Neural progenitor cell (in vitro differentiated cells): ENCODE data around the gene DCC. TPM values are rescaled to one million over a fixed set of nuclear protein-coding genes. Genes with fewer than 3 reads are reported as not detected.

Source experiments
- DNase-seq: peaks from one replicate; pipeline ENCODE4 v3.0.0-alpha.2; 2016; ENCODE audit warnings: low spot score
- H2AFZ ChIP-seq: fragments of 200-600 bp; sonication (generic); replicated peaks from 2 replicates; pipeline ENCODE4 v1.6.1; 2016; ENCODE audit warnings: antibody characterized with exemption
- H3F3A ChIP-seq: fragments of 200-600 bp; sonication (generic); 2 replicates; pipeline ENCODE4 v1.6.1; 2016; ENCODE audit warnings: antibody characterized with exemption, low read depth
- H3K27ac ChIP-seq: fragments of 200-600 bp; sonication (generic); 2 replicates; pipeline ENCODE4 v1.5.1; 2016; ENCODE audit warnings: mild to moderate bottlenecking
- H3K27me3 ChIP-seq: fragments of 200-600 bp; sonication (generic); 2 replicates; pipeline ENCODE4 v1.6.1; 2016; ENCODE audit warnings: mild to moderate bottlenecking, moderate library complexity
- H3K36me3 ChIP-seq: fragments of 200-600 bp; sonication (generic); 2 replicates; pipeline ENCODE4 v1.5.1; 2016
- H3K4me1 ChIP-seq: fragments of 200-600 bp; sonication (generic); 2 replicates; pipeline ENCODE4 v1.6.1; 2016; ENCODE audit warnings: mixed run types
- H3K4me2 ChIP-seq: fragments of 200-600 bp; sonication (generic); 2 replicates; pipeline ENCODE4 v1.6.1; 2016
- H3K4me3 ChIP-seq: fragments of 200-600 bp; sonication (generic); 2 replicates; pipeline ENCODE4 v1.5.1; 2016
- H3K79me2 ChIP-seq: fragments of 200-600 bp; sonication (generic); 2 replicates; pipeline ENCODE4 v1.6.1; 2016; ENCODE audit warnings: low read depth
- H3K9ac ChIP-seq: fragments of 200-600 bp; sonication (generic); 2 replicates; pipeline ENCODE4 v1.6.1; 2016
- H3K9me3 ChIP-seq: fragments of 200-600 bp; sonication (generic); 2 replicates; pipeline ENCODE4 v1.5.1; 2016; ENCODE audit warnings: low read depth
- H4K20me1 ChIP-seq: fragments of 200-600 bp; sonication (generic); 2 replicates; pipeline ENCODE4 v1.6.1; 2016; ENCODE audit warnings: low read depth
- H3K27ac Mint-ChIP-seq: 3 replicates; pipeline ENCODE4 v1.8.0; 2021; ENCODE audit warnings: mixed read lengths
- H3K27me3 Mint-ChIP-seq: 2 replicates; pipeline ENCODE4 v1.8.0; 2022; ENCODE audit warnings: low read depth, mild to moderate bottlenecking, inconsistent platforms, moderate library complexity, mixed read lengths; ENCODE audit not compliant: insufficient read depth
- H3K36me3 Mint-ChIP-seq: 3 replicates; pipeline ENCODE4 v1.8.0; 2021; ENCODE audit warnings: mixed read lengths
- H3K4me1 Mint-ChIP-seq: 3 replicates; pipeline ENCODE4 v1.8.0; 2021; ENCODE audit warnings: mixed read lengths
- H3K4me3 Mint-ChIP-seq: 3 replicates; pipeline ENCODE4 v1.8.0; 2021; ENCODE audit warnings: mild to moderate bottlenecking, moderate library complexity, mixed read lengths
- H3K9me3 Mint-ChIP-seq: 3 replicates; pipeline ENCODE4 v1.8.0; 2020; ENCODE audit warnings: mixed read lengths
- CTCF ChIP-seq: fragments of 200-600 bp; sonication (generic); IDR thresholded peaks from 2 replicates; pipeline ENCODE4 v1.5.1; 2017; ENCODE audit warnings: antibody characterized with exemption, mild to moderate bottlenecking
- EZH2 ChIP-seq: fragments of 200-600 bp; sonication (generic); IDR thresholded peaks from 2 replicates; pipeline ENCODE4 v1.6.1; 2017; ENCODE audit warnings: antibody characterized with exemption, mild to moderate bottlenecking, moderate library complexity
- EZH2phosphoT487 ChIP-seq: fragments of 200-600 bp; sonication (generic); IDR thresholded peaks from 2 replicates; pipeline ENCODE4 v1.6.1; 2017; ENCODE audit warnings: antibody characterized with exemption
- total RNA-seq: library from RNA; depleted of rRNA; stranded (reverse); fragments of >200 nt; gene quantifications from 2 replicates; pipeline ENCODE4 v1.2.3, GENCODE V29; 2015; ENCODE audit warnings: low replicate concordance

Gene DCC
- total RNA-seq, 1 donor from 2014 or later = 0.41 TPM

GRCh38 chr18:53268455-53268854, 928.5 kb downstream of the DCC start:
- no peak overlapping the region for H3K9ac ChIP-seq
- no peak overlapping the region for H3K27ac ChIP-seq
- no peak overlapping the region for H3K4me2 ChIP-seq
- peaks cover 8% of the 10 kb centered on the region for H3K4me1 Mint-ChIP-seq
- no peaks in the 10 kb centered on the region for H3K27me3 Mint-ChIP-seq
- no peaks in the 10 kb centered on the region for H3K79me2 ChIP-seq
- H3K4me3 Mint-ChIP-seq = no peak overlapping the region
- peak overlapping the region; percentile 10 for H3K27ac Mint-ChIP-seq
- H3K4me1 ChIP-seq = no peaks in the 10 kb centered on the region
- no peaks in the 10 kb centered on the region for H3K9me3 ChIP-seq
- no peaks in the 10 kb centered on the region for H3K9me3 Mint-ChIP-seq
- no peaks in the 10 kb centered on the region for H3F3A ChIP-seq
- H2AFZ ChIP-seq = no peak overlapping the region
- no peak for DNase-seq
- no peaks in the 10 kb centered on the region for H3K36me3 ChIP-seq
- TF ChIP-seq CTCF = no peak
- TF ChIP-seq EZH2phosphoT487 = no peak
- TF ChIP-seq EZH2 = no peak
- no peaks in the 10 kb centered on the region for H3K27me3 ChIP-seq
- no peak overlapping the region for H3K4me3 ChIP-seq
- H4K20me1 ChIP-seq = no peaks in the 10 kb centered on the region
- H3K36me3 Mint-ChIP-seq = no peaks in the 10 kb centered on the region

- Histone ChIP-seq H3K36me3 (no peaks in the 10 kb centered on the region), H4K20me1 (no peaks in the 10 kb centered on the region), H3K4me3 (no peak overlapping the region), H3F3A (no peaks in the 10 kb centered on the region), H3K4me2 (no peak overlapping the region), H3K27me3 (no peaks in the 10 kb centered on the region), H3K9ac (no peak overlapping the region), H3K4me1 (no peaks in the 10 kb centered on the region), H3K79me2 (no peaks in the 10 kb centered on the region), H3K9me3 (no peaks in the 10 kb centered on the region), H3K27ac (no peak overlapping the region), H2AFZ (no peak overlapping the region)
- peaks cover 10% of the 10 kb centered on the region for H3K9me3 Mint-ChIP-seq
- no peaks in the 10 kb centered on the region for H3K36me3 Mint-ChIP-seq
- H3K4me1 Mint-ChIP-seq = no peaks in the 10 kb centered on the region
- no peak overlapping the region for H3K4me3 Mint-ChIP-seq
- TF ChIP-seq EZH2phosphoT487 = no peak
- TF ChIP-seq CTCF = no peak
- no peak for TF ChIP-seq EZH2
- no peaks in the 10 kb centered on the region for H3K27me3 Mint-ChIP-seq
- no peak for DNase-seq
- H3K27ac Mint-ChIP-seq = no peak overlapping the region
Measured at GRCh38 chr18:53281406-53281805, 941.4 kb downstream of the DCC start.

- H3K4me1 ChIP-seq = no peaks in the 10 kb centered on the region
- Mint-ChIP-seq H3K36me3 (no peaks in the 10 kb centered on the region), H3K27me3 (no peaks in the 10 kb centered on the region), H3K4me1 (no peaks in the 10 kb centered on the region), H3K27ac (no peak overlapping the region), H3K9me3 (peaks cover 10% of the 10 kb centered on the region), H3K4me3 (no peak overlapping the region)
- H3F3A ChIP-seq = no peaks in the 10 kb centered on the region
- H3K27ac ChIP-seq = no peak overlapping the region
- H3K79me2 ChIP-seq = no peaks in the 10 kb centered on the region
- H4K20me1 ChIP-seq = no peaks in the 10 kb centered on the region
- H3K9me3 ChIP-seq = no peaks in the 10 kb centered on the region
- no peak overlapping the region for H3K9ac ChIP-seq
- TF ChIP-seq EZH2 (no peak), CTCF (no peak), EZH2phosphoT487 (no peak)
- no peak overlapping the region for H2AFZ ChIP-seq
- no peak overlapping the region for H3K4me3 ChIP-seq
- no peaks in the 10 kb centered on the region for H3K36me3 ChIP-seq
- no peaks in the 10 kb centered on the region for H3K27me3 ChIP-seq
- no peak overlapping the region for H3K4me2 ChIP-seq
- DNase-seq = no peak
Measured at GRCh38 chr18:53283708-53284107, 943.7 kb downstream of the DCC start.

- Histone ChIP-seq H3K79me2 (no peaks in the 10 kb centered on the region), H3K27me3 (no peaks in the 10 kb centered on the region), H3K9ac (no peak overlapping the region), H3K4me3 (no peak overlapping the region), H2AFZ (no peak overlapping the region), H3K4me2 (no peak overlapping the region), H3F3A (no peaks in the 10 kb centered on the region), H3K9me3 (no peaks in the 10 kb centered on the region), H3K27ac (no peak overlapping the region), H4K20me1 (no peaks in the 10 kb centered on the region), H3K36me3 (no peaks in the 10 kb centered on the region), H3K4me1 (no peaks in the 10 kb centered on the region)
- DNase-seq = no peak
- Mint-ChIP-seq H3K36me3 (peaks cover 3% of the 10 kb centered on the region), H3K27me3 (no peaks in the 10 kb centered on the region), H3K4me1 (no peaks in the 10 kb centered on the region), H3K9me3 (peaks cover 12% of the 10 kb centered on the region), H3K27ac (no peak overlapping the region), H3K4me3 (no peak overlapping the region)
- TF ChIP-seq CTCF (no peak), EZH2 (no peak), EZH2phosphoT487 (no peak)
Measured at GRCh38 chr18:53305461-53305860, 965.5 kb downstream of the DCC start.
